H1 (cell line): Measurements from ENCODE around the gene XYLB. TPM values are rescaled to one million over a fixed set of nuclear protein-coding genes. Genes with fewer than 3 reads are reported as not detected.

ENCODE experiments used
- JUND ChIP-seq: IDR thresholded peaks from 2 replicates; pipeline ENCODE4 v1.6.1; 2011; ENCODE audit warnings: mild to moderate bottlenecking, improper control_type of control experiment, low read length
- PHF8 ChIP-seq: fragments of 200-600 bp; sonication (generic); conservative IDR thresholded peaks from 2 replicates; pipeline ENCODE4 v1.7.1; 2012; ENCODE audit warnings: low read depth, mild to moderate bottlenecking, inconsistent platforms, low read length, moderate library complexity
- POLR2AphosphoS5 ChIP-seq: IDR thresholded peaks from 2 replicates; pipeline ENCODE4 v1.6.1; 2011; ENCODE audit warnings: low read depth, low read length
- RFX5 ChIP-seq: IDR thresholded peaks from 2 replicates; pipeline ENCODE4 v1.6.1; 2011; ENCODE audit warnings: low read depth, low read length, improper control_type of control experiment, borderline replicate concordance
- SAP30 ChIP-seq: fragments of 300-600 bp; sonication (generic); IDR thresholded peaks from 2 replicates; pipeline ENCODE4 v1.7.1; 2012; ENCODE audit warnings: low read length, moderate library complexity, mild to moderate bottlenecking, inconsistent platforms; ENCODE audit not compliant: insufficient read depth, insufficient replicate concordance
- polyA plus RNA-seq, 7 experiments: library from polyadenylated mRNA; depleted of rRNA in 3 of 7; stranded (reverse) in 5 of 7; unstranded in 2 of 7; fragments of >200 nt in 5 of 7; fragments of 200-250 nt in 2 of 7; gene quantifications; 1 replicate in 5 of 7; 2 replicates in 1 of 7; 4 replicates in 1 of 7; pipeline versions ENCODE4 v1.2.1 to v1.2.3, GENCODE V29; 2011 to 2013; ENCODE audit warnings: missing spikeins in 2 of 7, mixed read lengths in 2 of 7
- total RNA-seq: library from RNA; stranded (reverse); fragmentation: NEBNext Ultra II Directional; extraction: Animal tissue kit (Norgen Biotek cat#: 25700); gene quantifications from 2 replicates; pipeline ENCODE4 v1.2.1, GENCODE V29; 2021
- TF ChIP-seq, protein P1 (sequence below): fragments of 300-600 bp; sonication (generic); IDR thresholded peaks from 2 replicates; pipeline ENCODE4 v1.7.1; 2012; ENCODE audit warnings: low read length, moderate library complexity, mild to moderate bottlenecking, inconsistent platforms; ENCODE audit not compliant: insufficient replicate concordance
- TF ChIP-seq, protein P2 (sequence below): IDR thresholded peaks from 2 replicates; pipeline ENCODE4 v1.6.1; 2011; ENCODE audit warnings: low read length, improper control_type of control experiment

Gene XYLB
- total and polyA plus RNA-seq, 2 of the 8 experiments (the other 6 are each of a cell fraction or from before 2014, with no cell fraction given), result 1.7 to 5.5 TPM

DNA sequence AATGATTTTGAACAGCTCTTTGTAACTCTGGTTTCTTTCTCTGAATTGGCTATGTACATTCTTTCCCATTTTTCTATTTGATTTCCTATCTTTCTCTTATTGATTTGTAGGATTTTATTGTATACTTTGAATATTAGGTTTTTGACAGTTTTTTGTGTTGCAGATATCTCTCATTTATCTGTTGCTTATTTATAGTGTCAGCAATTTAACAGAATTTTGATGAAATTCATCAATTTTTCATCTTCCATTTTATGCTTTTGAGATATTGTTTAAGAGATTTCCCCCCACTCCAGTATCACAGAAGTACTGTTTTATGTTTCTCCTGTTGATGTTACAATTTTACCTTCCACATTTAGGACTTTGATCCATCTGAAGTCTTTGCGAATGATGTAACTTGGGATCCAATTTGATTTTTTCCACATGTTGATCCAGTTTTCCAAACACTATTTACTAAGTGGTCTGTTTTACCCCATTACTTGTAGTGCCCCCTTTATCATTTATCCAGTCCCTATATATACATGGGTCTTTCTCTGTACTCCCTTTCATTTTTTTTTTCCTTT, 46.1 kb downstream of the XYLB start (continued):
- TF ChIP-seq, protein P1, sequence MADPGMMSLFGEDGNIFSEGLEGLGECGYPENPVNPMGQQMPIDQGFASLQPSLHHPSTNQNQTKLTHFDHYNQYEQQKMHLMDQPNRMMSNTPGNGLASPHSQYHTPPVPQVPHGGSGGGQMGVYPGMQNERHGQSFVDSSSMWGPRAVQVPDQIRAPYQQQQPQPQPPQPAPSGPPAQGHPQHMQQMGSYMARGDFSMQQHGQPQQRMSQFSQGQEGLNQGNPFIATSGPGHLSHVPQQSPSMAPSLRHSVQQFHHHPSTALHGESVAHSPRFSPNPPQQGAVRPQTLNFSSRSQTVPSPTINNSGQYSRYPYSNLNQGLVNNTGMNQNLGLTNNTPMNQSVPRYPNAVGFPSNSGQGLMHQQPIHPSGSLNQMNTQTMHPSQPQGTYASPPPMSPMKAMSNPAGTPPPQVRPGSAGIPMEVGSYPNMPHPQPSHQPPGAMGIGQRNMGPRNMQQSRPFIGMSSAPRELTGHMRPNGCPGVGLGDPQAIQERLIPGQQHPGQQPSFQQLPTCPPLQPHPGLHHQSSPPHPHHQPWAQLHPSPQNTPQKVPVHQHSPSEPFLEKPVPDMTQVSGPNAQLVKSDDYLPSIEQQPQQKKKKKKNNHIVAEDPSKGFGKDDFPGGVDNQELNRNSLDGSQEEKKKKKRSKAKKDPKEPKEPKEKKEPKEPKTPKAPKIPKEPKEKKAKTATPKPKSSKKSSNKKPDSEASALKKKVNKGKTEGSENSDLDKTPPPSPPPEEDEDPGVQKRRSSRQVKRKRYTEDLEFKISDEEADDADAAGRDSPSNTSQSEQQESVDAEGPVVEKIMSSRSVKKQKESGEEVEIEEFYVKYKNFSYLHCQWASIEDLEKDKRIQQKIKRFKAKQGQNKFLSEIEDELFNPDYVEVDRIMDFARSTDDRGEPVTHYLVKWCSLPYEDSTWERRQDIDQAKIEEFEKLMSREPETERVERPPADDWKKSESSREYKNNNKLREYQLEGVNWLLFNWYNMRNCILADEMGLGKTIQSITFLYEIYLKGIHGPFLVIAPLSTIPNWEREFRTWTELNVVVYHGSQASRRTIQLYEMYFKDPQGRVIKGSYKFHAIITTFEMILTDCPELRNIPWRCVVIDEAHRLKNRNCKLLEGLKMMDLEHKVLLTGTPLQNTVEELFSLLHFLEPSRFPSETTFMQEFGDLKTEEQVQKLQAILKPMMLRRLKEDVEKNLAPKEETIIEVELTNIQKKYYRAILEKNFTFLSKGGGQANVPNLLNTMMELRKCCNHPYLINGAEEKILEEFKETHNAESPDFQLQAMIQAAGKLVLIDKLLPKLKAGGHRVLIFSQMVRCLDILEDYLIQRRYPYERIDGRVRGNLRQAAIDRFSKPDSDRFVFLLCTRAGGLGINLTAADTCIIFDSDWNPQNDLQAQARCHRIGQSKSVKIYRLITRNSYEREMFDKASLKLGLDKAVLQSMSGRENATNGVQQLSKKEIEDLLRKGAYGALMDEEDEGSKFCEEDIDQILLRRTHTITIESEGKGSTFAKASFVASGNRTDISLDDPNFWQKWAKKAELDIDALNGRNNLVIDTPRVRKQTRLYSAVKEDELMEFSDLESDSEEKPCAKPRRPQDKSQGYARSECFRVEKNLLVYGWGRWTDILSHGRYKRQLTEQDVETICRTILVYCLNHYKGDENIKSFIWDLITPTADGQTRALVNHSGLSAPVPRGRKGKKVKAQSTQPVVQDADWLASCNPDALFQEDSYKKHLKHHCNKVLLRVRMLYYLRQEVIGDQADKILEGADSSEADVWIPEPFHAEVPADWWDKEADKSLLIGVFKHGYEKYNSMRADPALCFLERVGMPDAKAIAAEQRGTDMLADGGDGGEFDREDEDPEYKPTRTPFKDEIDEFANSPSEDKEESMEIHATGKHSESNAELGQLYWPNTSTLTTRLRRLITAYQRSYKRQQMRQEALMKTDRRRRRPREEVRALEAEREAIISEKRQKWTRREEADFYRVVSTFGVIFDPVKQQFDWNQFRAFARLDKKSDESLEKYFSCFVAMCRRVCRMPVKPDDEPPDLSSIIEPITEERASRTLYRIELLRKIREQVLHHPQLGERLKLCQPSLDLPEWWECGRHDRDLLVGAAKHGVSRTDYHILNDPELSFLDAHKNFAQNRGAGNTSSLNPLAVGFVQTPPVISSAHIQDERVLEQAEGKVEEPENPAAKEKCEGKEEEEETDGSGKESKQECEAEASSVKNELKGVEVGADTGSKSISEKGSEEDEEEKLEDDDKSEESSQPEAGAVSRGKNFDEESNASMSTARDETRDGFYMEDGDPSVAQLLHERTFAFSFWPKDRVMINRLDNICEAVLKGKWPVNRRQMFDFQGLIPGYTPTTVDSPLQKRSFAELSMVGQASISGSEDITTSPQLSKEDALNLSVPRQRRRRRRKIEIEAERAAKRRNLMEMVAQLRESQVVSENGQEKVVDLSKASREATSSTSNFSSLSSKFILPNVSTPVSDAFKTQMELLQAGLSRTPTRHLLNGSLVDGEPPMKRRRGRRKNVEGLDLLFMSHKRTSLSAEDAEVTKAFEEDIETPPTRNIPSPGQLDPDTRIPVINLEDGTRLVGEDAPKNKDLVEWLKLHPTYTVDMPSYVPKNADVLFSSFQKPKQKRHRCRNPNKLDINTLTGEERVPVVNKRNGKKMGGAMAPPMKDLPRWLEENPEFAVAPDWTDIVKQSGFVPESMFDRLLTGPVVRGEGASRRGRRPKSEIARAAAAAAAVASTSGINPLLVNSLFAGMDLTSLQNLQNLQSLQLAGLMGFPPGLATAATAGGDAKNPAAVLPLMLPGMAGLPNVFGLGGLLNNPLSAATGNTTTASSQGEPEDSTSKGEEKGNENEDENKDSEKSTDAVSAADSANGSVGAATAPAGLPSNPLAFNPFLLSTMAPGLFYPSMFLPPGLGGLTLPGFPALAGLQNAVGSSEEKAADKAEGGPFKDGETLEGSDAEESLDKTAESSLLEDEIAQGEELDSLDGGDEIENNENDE, result no peak
- TF ChIP-seq POLR2AphosphoS5 (no peak), JUND (no peak), PHF8 (no peak), RFX5 (no peak), SAP30 (no peak)
- TF ChIP-seq, protein P2, sequence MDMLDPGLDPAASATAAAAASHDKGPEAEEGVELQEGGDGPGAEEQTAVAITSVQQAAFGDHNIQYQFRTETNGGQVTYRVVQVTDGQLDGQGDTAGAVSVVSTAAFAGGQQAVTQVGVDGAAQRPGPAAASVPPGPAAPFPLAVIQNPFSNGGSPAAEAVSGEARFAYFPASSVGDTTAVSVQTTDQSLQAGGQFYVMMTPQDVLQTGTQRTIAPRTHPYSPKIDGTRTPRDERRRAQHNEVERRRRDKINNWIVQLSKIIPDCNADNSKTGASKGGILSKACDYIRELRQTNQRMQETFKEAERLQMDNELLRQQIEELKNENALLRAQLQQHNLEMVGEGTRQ, result no peak
